SKM-1 (cell line): ENCODE results near the gene BTBD17.

Source experiments
- DNase-seq: peaks from one replicate; lab custom pipeline; 2025; ENCODE audit not compliant: unreplicated experiment; lab: John Stamatoyannopoulos, UW

The BTBD17 gene

DNA sequence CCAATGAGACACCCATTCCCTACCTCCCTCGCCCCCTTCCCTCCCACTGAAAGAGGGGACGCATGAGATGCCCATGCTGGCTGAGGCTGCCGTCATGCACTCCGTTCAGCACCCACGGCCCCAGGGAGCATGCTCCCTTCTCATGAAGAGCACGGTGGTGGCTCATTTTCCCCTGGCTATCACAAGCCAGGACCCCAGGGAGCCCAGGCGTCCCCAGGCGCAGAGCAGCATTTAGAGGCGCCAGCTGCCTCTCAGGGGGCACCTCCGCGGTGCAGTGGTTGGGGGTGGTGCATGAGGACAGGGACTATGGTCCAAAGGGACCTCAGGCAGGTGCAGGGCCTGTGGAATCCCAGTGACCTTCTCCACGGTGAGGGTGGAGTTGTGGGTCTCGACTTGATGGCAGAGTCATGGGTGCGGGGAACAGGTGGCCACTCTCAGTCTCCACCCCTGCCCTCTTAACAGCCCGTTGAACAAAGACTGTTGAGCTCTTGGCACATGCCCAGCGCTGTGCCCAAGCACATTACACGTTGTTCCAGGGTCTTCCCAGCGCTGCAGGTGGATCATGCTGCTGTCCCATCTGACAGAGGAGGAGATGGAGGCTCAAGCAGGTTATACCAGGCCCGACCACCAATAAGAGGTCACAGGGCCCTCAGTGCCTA is 22.0 kb downstream of the BTBD17 start:
- no peak for DNase-seq

DNA sequence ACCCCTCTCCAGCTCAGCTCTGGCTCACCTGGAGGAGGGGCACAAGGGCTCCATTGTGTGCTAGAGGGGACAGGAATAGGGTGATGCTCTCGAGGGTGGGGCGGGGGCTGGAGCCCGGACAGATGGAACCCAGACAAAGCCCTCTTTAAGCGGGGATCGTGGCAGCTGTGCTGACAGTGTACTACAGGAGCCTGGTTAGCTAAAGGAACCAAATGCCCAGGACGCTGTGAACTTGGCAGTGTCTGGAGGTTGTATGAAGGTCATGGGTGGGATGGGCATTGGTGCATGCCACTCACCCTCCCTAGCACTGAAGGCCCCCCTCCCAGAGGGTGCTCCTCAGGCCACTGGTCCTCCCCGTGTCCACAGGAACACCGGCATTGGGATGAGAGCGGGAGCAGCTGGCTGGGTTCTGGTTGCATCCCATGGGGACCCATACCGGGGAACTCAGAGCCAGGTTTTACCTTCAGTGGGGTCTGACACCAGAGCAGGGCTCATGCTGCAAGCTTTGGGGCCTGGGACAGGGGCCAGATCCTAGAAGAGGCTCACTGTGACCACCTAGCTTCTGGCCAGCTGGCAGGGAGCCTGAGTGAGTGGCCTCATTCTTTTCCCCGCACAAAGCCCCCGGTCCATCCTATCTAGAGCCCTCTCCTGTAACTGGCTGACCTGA is 23.7 kb downstream of the BTBD17 start:
- DNase-seq, result no peak

DNA sequence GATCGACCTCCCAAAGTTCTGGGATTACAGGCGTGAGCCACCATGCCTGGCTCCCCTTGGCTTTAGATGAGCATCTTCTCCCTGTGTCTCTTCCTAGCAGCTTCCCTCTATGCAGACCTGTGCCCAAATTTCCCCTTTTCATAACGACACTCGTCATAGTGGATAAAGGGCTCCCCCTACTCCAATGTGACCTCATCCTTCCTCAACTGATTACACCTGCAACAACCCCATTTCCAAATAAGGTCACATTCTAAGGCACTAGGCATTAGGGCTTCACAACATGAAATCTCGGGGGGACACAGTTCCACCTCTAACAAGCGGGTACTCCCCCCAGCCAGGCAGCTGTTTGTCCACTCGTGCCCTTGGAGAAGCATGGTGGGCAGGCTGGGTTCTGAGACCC is 25.4 kb downstream of the BTBD17 start:
- no peak for DNase-seq

DNA sequence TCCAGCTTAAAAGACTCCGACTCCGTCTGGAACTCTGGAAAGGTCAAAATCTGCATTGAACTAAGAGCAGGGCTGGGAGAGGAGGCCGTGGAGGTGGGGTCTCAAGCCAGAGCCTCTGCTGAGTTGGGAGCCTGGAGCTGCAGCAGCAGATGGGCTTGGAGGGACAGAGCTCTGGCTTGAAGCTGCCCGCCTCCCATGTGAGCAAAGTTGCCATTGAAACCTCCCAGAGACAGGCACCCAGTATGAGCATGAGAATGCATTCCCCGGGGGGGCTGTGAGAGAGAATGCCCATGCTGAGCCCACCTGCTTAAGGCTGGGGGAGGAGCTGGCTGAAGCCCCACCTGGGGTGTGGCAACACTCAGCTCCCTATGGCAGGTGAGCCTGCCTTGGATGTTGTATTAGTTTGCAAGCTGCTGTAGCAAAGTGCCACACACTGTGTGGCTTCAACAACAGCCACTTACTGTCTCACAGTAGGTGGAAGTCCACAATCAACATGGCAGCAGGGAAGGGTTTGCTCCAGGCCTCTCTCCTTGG is 26.1 kb downstream of the BTBD17 start:
- no peak for DNase-seq

DNA sequence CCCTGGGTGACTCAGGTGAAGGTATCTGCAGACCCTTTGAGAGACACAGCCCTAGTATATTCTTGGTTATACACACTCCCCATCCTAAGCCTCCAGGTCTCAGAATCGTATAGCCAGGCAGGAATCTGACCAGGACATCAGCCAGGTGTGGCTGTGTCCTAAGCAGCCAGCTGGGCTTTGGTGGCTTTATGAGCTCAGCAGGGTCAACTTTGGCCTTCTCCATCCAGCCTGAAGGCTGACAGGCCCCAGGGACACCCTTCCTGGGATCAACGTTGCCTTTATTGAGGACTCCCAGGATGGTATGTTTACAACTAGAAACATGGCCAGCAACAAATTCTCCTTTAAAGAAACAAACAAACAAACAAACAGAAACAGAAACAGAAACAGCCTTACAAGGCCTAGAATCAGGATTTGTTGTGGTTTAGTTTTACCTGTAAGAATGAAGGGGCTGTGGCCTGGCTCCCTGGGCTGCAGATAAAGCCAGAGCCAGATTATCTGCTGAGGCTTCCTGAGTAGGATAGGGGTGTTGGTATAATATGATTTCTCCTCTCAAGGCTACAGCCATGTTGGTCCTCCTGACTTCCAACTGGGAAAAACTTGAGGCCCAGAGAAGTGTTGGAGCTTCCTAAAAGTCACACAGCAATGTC is 27.2 kb downstream of the BTBD17 start:
- DNase-seq, result no peak

DNA sequence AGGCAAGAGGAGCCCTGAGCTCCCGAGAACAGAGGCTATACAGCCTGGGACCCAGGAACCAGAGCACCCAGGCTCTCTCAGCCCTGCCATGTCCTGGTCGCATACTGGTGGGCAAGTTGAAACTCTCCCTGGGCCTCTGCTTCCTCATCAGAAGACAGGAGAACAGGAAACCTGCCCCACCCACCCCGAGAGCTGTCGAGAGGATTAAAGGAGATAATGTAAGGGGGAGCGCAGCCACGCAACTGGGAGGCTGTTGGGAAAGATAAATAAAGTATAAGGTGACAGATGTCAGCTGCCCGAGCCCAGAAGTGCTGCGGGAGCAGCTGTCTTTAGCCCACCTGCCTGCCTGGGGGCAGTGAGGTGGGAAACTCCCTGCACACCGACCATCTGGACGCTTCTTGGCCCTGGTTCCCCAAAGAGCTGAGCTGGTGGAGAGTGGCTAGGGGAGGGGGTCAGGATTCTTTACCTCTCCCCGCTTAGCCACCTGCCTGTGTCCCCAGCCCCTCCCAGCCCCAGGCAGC is 28.8 kb downstream of the BTBD17 start:
- DNase-seq, result no peak

DNA sequence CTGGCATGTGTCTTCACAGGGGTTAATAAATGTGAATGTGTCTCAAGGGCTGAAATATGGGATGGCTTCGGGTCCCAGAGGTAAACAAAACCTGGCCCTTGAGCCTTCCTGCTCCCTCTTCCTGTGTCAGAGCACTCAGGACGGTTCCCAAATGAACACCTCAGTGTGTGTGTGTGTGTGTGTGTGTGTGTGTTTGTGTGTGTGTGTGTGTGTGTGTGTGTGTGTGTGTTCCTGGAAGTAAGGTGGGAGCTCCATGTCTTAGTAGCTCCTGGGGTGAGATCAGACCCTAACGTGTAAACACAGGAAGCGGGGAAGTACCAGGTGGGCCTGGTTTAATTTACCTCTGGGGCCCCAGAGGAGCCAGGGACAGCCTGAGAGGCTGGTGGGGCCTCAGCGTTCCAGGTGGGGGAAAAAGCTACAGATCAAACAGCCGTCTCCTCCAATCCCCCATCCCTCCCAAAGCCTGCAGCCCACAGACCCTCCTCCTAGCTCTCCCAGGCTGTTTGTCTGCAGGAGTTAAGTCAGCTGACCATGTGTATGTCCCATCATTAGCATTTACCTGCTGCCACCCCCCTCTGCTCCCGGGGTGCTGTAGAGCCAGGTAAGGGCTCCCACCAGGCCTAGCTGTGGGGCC is 29.5 kb downstream of the BTBD17 start:
- no peak for DNase-seq

DNA sequence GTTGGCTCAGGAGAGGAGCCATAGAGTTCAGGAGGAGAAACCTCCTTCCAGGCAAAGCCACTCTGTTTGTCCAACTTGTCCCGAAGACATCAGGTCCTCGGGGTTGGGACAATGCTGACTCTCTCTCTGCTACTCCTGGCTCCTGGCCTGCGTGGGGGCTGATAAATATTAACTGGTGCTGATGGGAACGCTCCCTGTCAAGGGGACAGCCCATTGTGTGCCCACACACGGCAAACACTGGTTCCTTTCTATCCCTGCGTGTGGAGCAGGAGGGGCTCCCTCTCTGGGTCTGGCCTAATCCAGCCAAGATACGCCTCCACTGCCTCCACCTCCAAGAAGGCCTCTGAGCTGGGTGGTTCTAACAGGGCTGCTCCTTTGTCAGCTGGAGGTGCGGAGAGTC is 31.2 kb downstream of the BTBD17 start:
- no peak for DNase-seq

DNA sequence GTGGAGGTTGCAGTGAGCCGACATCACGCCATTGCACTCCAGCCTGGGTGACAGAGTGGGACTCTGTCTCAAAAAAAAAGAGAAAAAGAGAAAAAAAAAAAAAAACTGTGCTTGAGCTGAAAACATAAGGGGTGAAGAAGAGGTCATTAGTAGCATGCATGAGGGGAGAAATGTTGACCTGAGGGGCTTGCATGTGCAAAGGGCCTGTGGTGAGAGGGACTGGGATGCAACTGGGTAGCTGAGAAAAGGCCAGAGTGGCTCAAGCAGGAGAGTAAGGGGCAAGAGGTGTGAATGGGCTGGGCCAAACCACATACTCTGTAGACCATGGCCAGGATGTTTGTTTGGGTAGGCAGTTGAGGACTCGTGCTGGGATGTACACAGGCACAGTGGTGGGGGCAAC is 32.3 kb downstream of the BTBD17 start:
- DNase-seq, result no peak

DNA sequence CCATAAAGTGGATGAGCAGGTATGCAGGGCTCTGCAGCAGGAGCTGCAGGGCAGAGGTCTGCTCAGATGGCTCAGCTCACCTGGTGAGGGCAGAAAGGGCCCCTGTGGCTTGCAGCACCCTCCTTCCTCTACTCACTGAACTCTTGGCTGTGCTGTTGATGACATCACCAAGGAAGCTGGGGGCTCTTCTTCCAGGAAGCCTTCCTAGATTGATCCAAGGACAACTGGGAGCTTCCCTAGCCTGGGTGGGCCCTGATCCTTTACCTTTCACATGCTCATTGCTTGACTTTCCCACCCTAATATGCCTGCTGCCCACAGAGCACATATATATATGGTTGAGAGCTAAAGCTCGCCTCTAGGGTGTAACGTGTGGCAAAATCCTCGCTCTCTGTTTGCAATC is 33.2 kb downstream of the BTBD17 start:
- DNase-seq, result no peak

DNA sequence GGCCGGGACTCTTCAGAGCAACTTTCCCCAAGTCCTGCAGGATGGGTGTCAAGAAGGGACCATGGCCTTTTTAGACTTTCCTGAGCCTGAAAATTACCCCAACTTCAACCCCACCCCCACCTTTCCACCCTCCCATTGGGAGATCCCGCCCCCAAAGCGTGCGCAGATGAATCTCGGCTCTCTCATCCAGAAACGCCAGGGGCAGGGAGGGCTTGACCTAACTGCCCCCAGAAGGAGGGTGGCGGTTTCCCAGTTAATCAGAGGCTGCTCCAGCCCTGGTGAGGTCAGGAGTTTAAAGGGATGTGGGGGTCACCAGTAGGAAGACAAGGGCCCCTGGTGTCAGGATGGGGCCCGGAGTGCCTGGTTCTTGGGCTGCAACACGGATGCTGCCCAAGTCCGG is 35.2 kb downstream of the BTBD17 start:
- no peak for DNase-seq

DNA sequence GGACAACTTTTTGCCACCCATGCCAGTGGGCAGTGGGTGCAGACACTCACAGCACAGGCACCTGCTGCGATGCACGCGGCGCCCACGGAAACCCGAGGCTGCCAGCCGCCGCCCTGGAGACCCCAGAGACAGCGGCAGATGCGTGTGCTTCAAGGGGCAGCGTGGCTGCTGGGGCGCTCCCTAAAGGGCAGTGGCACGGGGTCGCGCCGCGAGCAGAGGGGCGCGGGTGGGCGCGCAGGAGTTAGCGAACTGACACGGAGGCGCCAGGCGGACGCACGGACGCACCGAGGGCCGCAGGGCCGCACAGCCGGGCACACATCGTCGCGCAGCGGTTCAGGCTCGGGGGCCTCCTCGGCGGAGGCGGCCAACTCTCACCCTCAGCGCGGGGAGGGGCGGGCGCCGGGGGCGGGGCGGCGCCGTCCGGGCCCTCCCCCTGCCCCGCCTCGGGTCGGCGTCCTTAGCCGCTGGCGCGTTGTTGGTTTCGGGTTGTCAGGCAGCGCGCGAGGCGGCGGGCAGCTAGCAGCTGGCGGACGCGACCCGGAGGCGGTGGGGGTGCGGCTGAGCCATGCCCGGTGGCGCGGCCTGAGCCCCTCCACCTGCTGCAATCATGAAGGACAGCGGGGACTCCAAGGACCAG is 35.8 kb downstream of the BTBD17 start, which contains the start of gene KIF19:
TSS of gene KIF19 (plus strand) at position 484 of the 637 bp plus-strand sequence. CDS start at position 608, 124 bp downstream.
- DNase-seq, result no peak

DNA sequence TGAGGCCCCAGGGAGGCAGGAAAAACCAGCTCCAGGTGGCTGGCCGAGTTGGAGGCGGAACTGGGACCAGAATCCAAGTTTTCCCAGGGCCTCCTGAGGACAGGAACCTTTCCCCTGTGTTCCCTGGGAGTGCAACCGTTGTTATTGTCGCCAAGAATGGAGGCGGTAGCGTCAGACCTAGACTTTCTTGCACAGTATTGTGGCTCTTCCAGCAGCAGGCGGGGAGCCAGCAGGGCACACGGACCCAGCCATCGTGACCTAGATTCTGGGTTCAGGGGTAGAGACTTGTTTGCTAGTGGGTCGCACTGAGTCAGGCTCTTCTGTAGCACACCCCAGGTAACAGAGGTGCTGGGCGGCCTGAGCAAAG is 36.3 kb downstream of the BTBD17 start:
- no peak for DNase-seq

DNA sequence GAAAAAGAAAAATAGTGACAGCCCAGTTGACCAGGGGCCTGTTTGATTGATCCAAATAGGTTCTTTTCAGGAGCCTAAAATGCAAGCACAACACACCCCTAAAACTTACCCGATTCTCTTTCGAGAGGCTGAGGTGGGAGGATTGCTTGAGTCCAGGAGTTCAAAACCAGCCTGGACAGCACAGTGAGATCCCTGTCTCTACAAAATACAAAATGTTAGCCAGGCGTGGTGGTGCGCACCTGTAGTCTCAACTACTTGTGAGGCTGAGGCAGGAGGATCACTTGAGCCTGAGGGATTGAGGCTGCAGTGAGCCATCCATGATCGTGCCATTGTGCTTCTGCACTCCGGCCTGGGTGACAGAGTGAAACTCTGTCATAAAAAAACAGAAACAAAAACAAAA is 37.1 kb downstream of the BTBD17 start:
- DNase-seq, result no peak

DNA sequence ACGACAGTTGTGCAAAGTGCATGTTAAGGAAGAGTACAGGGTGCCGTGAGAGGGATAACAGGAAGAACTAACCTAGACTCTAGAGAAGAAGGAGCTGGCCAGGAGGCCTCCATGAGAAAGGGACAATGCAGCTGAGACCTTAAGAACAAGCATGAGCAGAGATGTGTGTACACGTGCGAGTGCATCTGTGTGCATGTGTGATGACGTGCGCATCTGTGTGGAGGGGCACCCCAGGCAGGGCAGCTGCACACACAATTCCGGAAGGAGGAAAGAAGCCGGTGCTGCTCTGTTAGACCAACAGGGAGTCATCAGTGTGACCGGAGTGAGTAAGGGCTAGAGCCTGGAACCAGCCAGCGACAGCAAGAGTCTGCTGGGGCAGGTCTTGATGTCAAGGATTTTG is 43.3 kb downstream of the BTBD17 start:
- no peak for DNase-seq

DNA sequence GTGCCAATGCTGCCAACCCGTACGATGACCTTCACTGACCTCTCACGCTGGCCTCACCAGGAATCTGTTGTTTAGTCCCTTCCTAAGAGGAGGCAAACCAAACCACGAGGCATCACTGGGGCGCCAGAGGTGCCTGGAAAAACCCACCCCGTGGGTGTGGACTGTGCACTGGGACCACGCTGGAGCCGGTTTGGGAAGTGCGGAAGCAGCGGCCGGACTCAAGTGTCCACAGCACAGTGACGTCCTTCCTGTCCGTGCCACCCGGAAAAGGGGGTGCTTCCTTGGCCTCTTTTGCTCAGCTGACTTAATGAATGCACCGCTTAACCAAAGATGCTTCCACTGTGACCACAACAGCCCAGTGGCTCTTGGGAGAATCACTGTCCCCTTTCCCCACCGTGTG is 44.6 kb downstream of the BTBD17 start:
- DNase-seq, result no peak

DNA sequence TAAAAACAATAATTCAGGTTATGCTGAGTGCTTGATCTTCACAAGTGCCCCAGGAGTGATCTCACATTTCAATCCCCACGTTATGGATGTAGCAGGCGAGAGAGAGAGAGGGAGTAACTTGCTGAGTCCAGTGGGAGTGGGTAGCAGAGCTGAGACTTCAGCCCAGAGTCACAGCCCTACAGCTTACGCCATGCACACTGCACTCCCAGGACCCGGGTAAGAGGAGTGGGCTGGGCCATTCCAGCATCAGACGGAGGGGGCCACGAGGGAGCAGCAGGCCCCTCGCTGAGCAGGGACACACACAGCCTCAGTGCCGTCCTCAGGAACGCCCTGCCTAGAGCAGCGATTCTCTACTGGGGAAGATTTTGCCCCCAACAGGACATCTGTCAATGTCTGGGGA is 45.4 kb downstream of the BTBD17 start:
- no peak for DNase-seq

DNA sequence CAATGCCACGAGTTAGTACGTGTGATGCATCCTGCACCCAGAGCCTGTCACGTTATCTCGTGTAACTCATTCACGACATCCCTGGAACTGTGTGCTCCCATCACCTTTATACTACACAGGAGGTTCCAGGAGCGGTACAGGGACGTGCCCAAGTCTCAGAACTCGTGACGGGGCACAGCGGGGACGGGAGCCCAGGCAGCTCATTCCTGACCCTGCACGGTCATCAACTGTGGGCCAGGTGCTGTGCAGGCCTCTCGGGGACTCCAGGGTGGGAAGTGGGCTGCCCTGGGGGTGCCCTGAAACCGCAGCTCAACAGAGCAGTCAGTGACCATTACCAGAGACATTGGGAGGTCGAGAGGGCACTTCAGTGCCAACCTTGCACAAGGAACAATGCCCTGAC is 46.8 kb downstream of the BTBD17 start:
- DNase-seq, result no peak

DNA sequence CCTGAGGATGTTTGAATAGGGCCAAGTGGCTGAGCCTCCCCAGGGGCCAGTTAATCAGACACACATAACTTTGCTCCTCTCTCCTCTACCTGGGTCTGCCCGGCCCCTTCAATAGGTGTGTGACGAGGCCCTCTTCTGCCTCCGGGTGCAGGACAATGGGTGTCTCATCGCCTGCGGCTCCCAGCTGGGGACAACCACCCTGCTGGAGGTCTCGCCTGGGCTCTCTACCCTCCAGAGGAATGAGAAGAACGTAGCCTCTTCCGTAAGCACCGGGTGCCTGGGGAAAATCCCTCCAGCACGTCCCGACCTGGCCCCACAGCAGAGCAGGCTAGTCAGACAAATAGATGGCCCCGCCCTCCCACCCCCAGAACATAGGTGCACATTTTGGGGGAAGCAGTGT is 51.8 kb downstream of the BTBD17 start:
- no peak for DNase-seq

DNA sequence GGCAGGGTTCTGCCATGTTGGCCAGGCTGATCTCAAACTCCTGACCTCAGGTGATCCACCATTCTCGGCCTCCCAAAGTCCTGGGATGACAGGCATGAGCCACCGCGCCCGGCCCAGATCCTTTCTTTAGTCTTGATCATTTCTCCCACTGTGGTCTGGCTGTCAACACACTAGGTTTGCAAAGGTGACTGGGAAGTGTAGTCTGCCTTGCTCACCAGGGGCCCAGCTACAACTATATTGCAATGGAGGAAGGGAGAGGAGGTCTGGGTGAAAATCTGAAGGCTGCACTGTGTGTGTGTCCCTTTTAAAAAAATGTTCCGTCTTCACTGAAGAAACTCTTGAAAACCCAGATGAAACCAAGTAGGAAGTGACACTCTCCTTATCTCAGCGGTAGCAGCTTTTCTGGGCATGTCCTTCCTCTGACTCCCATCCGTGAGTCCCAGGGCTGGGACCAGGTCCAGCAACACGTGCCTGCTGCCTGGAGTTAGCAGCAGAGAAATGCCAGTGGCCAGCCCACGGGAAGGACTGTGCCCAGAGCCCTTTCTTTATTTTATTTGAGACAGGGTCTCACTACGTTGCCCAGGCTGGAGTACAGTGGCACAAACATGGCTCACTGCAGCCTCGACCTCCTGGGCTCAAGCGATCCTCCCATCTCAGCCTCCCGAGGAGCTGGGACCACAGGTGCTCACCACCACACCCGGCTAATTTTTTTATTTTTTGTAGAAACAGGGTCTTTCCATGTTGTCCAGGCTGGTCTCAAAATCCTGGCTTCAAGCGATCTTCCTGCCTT is 53.5 kb downstream of the BTBD17 start:
- DNase-seq, result no peak
